Stimulated activated CD4-positive, alpha-beta T cell treated with anti-CD3 and anti-CD28 coated beads, Interleukin-4, amount 100 ng/mL, for 24 hours (primary cell): ENCODE measurements around the gene ARTN.

Source experiments
- DNase-seq: peaks from one replicate; pipeline ENCODE4 v3.0.0-alpha.2; 2020

Gene ARTN

GRCh38 chr1:43933386-43934100 is at the start of gene ARTN:
TSS of gene ARTN (plus strand) at chr1:43933801. CDS start at chr1:43935657, 1,856 bp downstream.
- no peak for DNase-seq

DNA sequence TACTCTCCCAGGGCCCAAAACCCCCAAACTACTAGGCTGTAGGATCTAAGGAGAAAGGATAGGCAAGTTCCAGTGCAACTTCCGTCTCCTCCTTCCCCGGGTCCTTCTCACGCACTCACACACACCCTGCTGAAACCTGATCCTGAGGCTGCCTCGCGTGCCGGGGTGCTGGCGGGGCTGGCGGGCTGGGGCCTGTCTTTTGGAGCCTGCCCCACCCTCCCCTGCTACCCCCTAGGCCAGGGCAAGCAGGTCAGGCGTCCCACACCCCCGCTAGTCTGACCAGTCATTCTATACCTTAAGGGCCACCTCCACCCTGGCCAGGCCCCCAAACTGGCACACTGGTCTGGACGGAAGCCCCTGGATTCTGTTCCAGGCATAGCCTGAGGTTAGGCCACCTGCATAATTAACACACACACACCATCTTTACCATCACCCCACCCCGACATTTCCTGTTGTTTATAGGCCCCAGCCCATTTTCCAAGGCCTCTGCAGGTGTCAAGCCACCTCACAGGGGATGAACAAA is 48.3 kb upstream of the ARTN start:
- no peak for DNase-seq

GRCh38 chr1:43887748-43888147 is 45.9 kb upstream of the ARTN start:
- DNase-seq, result no peak

DNA sequence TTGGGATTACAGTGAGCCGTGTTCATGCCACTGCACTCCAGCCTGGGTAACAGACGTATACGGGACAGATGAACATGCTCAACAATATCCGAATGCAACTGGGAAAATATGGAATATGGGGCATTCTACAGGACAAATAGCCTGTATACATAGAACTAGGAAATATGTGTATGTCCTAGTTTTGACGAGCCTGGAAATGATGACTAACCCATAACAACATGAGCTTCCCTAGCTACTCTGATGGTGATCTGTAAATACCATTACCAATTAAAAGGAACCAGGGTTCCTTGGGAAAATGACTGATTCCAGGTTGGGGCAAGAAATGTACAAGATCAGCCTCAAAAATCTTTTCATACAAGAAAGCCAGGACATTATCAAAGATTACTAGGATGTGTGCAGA is 42.8 kb upstream of the ARTN start:
- no peak for DNase-seq

GRCh38 chr1:43893006-43893405 is 40.6 kb upstream of the ARTN start:
- DNase-seq, result no peak

DNA sequence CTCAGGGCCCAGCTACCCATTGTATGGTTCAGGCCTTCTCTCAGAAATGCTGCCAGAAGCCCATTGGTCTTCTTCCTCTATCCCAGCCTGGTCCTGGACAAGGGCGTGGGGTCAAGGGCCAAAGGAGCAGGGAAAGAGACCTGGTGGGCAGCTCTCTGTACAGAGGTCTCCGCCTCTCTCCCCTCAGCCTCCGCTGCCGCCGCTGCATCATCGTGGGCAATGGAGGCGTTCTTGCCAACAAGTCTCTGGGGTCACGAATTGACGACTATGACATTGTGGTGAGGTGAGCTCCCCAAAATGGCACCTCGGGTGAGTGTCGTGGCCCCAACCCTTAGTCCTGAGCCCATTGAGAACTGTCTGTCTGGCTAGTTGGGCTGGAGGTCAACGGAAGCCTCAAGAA is 34.6 kb upstream of the ARTN start:
- no peak for DNase-seq

GRCh38 chr1:43900386-43900785 is 33.2 kb upstream of the ARTN start:
- no peak for DNase-seq

DNA sequence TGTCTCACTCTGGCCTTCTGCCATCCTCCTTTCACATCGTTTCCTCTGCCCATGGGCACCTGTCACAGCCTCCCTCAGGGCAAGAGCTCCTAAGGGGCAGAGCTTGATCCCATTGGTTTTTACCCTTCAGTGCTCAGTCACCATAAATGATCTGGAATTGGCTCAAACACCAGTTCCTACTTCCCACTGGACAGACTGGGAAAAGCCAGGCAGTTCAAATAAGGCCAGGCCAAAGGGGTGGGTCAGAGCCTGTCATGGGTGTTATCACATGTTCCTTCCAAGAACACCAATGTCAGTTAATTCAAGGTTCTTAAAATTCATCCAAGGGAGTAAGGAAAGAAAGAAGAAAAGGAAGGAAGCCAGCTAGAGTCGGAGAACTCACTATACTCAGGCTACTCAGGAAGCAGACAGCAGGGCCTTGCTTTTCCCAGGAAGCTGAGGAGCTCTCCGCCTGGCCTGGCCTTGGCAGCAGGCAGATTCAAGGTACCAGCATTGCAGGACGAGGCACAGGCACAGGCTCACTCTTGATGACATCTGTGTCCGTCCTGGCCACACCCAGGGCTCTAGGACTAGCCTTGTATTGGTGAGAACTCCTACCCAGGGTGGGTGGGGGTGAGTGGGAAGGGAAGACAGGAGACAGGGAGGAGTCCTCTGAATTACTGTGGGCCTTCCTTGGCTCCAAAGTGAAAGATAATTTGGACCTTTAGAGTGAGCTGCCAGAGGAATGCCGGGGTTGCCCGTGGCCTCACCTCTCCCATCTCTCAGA is 32.2 kb upstream of the ARTN start:
- no peak for DNase-seq

DNA sequence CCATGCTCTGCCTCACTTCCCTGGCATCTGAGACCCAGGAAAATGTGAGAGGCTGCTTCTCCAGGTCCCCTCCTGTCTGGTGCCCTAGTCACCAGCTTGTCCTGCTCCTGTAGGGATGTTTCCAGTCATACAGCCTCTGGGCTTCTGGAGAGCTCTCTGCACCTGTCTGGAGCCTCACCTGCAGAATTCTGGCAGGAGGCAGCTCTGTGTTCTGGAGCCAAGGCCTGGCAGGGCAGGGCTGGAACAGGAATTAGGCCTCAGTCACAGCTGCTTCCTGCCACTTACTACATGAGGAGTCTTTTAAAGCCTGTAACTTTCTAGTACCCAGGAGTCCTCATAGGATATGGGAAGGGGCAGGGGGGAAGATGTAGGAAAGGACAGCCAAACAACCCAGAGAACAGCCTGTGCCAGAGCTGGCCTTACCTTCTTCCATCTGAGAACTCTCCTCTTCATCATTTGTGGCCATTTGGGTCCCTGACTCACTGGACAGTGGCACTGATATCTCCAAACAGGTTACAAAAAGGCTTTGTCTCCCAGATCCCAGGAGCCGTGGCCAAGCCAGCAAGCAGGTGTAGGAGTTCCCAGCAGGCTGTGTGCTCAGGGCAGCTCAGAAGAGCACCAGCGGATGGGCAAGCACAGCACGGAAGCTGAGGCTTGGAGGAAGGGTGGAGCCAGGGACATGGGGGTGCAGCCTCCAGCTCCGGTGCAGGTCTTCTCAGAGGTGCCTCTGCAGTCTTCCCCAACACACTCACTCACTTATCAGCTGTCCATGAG is 31.4 kb upstream of the ARTN start:
- DNase-seq, result no peak

GRCh38 chr1:43904660-43905551 is 28.7 kb upstream of the ARTN start:
- DNase-seq, result no peak

DNA sequence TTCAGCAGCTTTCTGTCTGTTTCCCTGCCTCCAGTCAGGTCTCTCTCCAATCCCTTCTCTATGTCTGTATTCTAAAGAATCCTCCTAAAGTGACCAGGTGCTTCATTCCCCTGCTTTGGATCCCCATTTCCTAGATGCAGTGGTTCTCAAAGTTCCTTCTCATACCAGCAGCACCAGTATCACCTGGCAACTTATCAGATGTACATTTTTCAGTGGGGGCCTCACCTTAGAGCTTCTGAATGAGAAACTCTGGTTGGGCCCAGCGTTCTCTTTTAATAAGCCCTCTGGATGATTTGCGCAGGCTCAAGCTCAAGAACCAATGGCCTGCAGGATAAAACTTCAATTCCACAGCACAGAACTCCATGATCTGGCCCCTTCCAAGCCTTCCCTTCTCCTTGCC is 25.4 kb upstream of the ARTN start:
- DNase-seq, result no peak

- DNase-seq, result no peak
Observed at GRCh38 chr1:43908858-43909257, 24.7 kb upstream of the ARTN start.

GRCh38 chr1:43910343-43910742 is 23.3 kb upstream of the ARTN start:
- no peak for DNase-seq

- no peak for DNase-seq
Observed at GRCh38 chr1:43912607-43913006, 21.0 kb upstream of the ARTN start.

- DNase-seq, result no peak
Observed at GRCh38 chr1:43913051-43913501, 20.5 kb upstream of the ARTN start.

DNA sequence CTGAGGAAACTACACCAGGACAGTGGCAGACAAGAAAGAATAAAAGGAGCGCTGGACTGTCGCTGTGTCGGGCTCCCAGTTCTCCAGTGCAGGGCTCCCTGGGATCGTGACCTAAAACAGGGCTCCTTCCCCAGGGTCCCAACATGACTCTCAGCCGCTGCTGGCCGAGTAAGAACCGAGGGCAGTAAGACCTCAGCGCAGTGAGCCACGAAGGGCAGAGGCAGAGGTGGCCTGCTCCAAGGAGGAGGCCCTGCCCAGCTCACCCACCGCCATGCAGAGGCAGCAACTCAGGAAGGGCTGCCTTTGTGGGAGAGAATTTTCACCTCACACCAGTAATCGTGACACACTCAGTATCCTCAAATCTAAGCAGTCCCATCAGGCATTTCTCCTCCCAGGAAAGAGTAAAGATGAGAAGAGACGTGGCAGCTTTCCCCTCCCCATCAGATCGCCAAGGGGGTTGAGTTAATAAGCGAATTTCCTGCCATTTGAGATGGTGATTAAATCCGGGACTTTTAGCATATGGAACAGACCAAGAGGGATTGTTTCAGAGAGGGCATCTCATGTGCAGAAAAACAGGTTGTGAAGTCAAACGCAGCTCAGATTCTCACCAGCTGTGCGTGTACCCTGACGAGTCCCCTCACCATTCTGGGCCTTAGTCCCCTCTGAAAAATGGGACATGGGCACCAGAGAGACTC is 19.8 kb upstream of the ARTN start:
- DNase-seq, result no peak

- no peak for DNase-seq
Observed at GRCh38 chr1:43914576-43915525, 18.8 kb upstream of the ARTN start.

GRCh38 chr1:43919906-43920305 is 13.7 kb upstream of the ARTN start:
- no peak for DNase-seq

DNA sequence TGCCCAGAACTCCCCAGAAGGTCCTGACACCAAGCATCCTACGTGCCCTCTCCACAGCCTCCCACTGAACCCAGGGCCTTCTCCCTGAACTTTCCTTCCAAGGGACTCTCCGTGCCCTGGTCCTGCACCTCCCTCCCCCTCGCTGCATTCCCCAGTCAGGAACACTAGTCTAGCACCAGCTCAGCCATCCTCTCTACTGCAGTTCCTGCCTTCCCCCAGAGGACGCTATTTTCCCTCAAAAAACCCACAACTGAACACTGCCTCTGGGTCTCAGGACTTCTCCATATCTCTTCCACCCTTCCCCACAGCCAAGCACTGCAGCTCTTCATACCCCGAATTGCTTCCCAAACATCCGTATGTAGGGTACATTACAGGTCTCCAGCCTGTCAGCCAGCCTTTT is 12.6 kb upstream of the ARTN start:
- no peak for DNase-seq

GRCh38 chr1:43924516-43924915 is 9.1 kb upstream of the ARTN start:
- DNase-seq, result no peak

DNA sequence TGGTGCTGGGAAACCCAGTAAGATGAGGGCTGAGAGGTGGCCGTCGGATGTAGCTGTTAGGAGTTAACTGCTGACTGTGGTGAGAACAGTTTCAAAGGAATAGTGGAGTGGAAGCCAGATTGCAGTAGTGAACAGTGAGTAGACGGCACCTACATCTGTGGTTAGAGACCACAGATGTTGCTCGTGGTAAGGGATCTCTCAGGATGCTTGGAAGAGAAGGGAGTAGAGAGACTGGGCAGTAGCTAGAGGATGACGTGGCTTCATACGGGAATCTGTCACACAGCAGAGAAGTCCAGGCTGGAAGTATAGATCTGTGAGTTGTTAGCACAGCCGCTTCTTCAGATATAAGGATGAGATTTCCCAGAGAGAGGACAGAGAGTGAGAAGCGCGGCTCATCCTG is 7.8 kb upstream of the ARTN start:
- DNase-seq, result no peak
